Inferior parietal cortex (tissue), 1 donor: ENCODE measurements around the gene NELFB.
A peak's percentile ranks its signal among the peaks of the same experiment; 100 is the strongest.
"Not testable (repeated sequence)": the region's sequence is repeated elsewhere in the genome, so short reads cannot be mapped to it uniquely, and the experiment has no call there.

Experiments used
- DNase-seq: peaks from one replicate; pipeline ENCODE4 v3.0.0-alpha.2; 2016; ENCODE audit errors: extremely low spot score

Gene NELFB

GRCh38 chr9:137234758-137235423 is 20.2 kb upstream of the NELFB start:
- no peak for DNase-seq

- DNase-seq, result no peak
Observed at GRCh38 chr9:137235424-137236237, 19.5 kb upstream of the NELFB start.

- DNase-seq, result peak; percentile 73
Observed at GRCh38 chr9:137236238-137236935, 18.7 kb upstream of the NELFB start.

GRCh38 chr9:137236936-137237421 is 18.1 kb upstream of the NELFB start:
- DNase-seq, result no peak

GRCh38 chr9:137237759-137238726 is 17.1 kb upstream of the NELFB start:
- peak; percentile 58 for DNase-seq

GRCh38 chr9:137239541-137240200 is 15.5 kb upstream of the NELFB start:
- DNase-seq, result not testable (repeated sequence)

- DNase-seq, result peak; percentile 64
Observed at GRCh38 chr9:137240318-137240840, 14.7 kb upstream of the NELFB start.

- peak; percentile 100 for DNase-seq
Observed at GRCh38 chr9:137240841-137241489, 14.2 kb upstream of the NELFB start, which contains the start of gene TUBB4B. Gene TUBB4B, plus strand, starts transcription at chr9:137241287. Its CDS starts 74 bp downstream, at chr9:137241361.

- DNase-seq, result no peak
Observed at GRCh38 chr9:137241490-137242268, 13.4 kb upstream of the NELFB start.

- DNase-seq, result no peak
Observed at GRCh38 chr9:137242269-137243203, 12.6 kb upstream of the NELFB start.

- not testable (repeated sequence) for DNase-seq
Observed at GRCh38 chr9:137243266-137243625, 11.9 kb upstream of the NELFB start.

GRCh38 chr9:137243626-137244485 is 11.3 kb upstream of the NELFB start:
- DNase-seq, result no peak

GRCh38 chr9:137244486-137245449 is 10.4 kb upstream of the NELFB start:
- DNase-seq, result no peak

- DNase-seq, result no peak
Observed at GRCh38 chr9:137245450-137246421, 9.4 kb upstream of the NELFB start.
